Liver (tissue), 9 donors: ENCODE data around the gene KIRREL3. TPM values are rescaled to one million over a fixed set of nuclear protein-coding genes. Genes with fewer than 3 reads are reported as not detected.

ENCODE experiments used
- DNase-seq: peaks from one replicate; pipeline ENCODE4 v3.0.0-alpha.2; 2017; ENCODE audit warnings: low spot score
- H3K27ac ChIP-seq, 2 donors: one replicate each; pipeline ENCODE4 v1.7.0; 2013; ENCODE audit warnings: inconsistent platforms in 2 of 2, low read length in 2 of 2, control low read depth in 1 of 2, low read depth in 1 of 2, mild to moderate bottlenecking in 1 of 2
- H3K27me3 ChIP-seq, 4 donors: one replicate each; pipeline versions ENCODE4 v1.6.1 to v1.7.0; 2013; ENCODE audit warnings: low read length in 3 of 4, inconsistent platforms in 1 of 4, mild to moderate bottlenecking in 1 of 4, moderate library complexity in 1 of 4; ENCODE audit not compliant: control insufficient read depth in 4 of 4, insufficient read depth in 4 of 4
- H3K36me3 ChIP-seq, 4 donors: one replicate each; pipeline versions ENCODE4 v1.6.1 to v1.7.0; 2013; ENCODE audit warnings: low read length in 3 of 4, mild to moderate bottlenecking in 3 of 4, low read depth in 1 of 4, moderate library complexity in 1 of 4; ENCODE audit not compliant: control insufficient read depth in 4 of 4, insufficient read depth in 3 of 4
- H3K4me1 ChIP-seq, 4 donors: one replicate each; pipeline versions ENCODE4 v1.6.1 to v1.7.0; 2013; ENCODE audit warnings: low read length in 3 of 4, mild to moderate bottlenecking in 3 of 4, moderate library complexity in 1 of 4; ENCODE audit not compliant: control insufficient read depth in 4 of 4, insufficient read depth in 4 of 4
- H3K4me3 ChIP-seq, 3 donors: one replicate each; pipeline versions ENCODE4 v1.6.1 to v1.7.0; 2013; ENCODE audit warnings: low read length in 3 of 3, control low read depth in 1 of 3, low read depth in 1 of 3, mild to moderate bottlenecking in 1 of 3
- H3K9ac ChIP-seq, 2 donors: one replicate each; pipeline ENCODE4 v1.7.0; 2013; ENCODE audit warnings: low read length in 2 of 2, mild to moderate bottlenecking in 2 of 2, moderate library complexity in 2 of 2, control low read depth in 1 of 2, low read depth in 1 of 2
- H3K9me3 ChIP-seq, 4 donors: one replicate each; pipeline versions ENCODE4 v1.6.1 to v1.7.0; 2013; ENCODE audit warnings: low read length in 3 of 4; ENCODE audit not compliant: control insufficient read depth in 4 of 4
- EGR1 ChIP-seq, 2 donors: IDR thresholded peaks; 2 replicates each; pipeline ENCODE4 v1.6.1; 2016 to 2018; ENCODE audit warnings: antibody characterized with exemption in 2 of 2, low read depth in 2 of 2
- FOXA1 ChIP-seq: IDR thresholded peaks from 2 replicates; pipeline ENCODE4 v1.6.1; 2016; ENCODE audit warnings: antibody characterized with exemption
- FOXA2 ChIP-seq: IDR thresholded peaks from 2 replicates; pipeline ENCODE4 v1.6.1; 2016; ENCODE audit warnings: antibody characterized with exemption
- GABPA ChIP-seq, 2 donors: IDR thresholded peaks in 1 of 2; conservative IDR thresholded peaks in 1 of 2; 2 replicates each; pipeline ENCODE4 v1.6.1; 2016; ENCODE audit warnings: antibody characterized with exemption in 2 of 2, mild to moderate bottlenecking in 1 of 2, moderate library complexity in 1 of 2
- HNF4A ChIP-seq, 2 donors: conservative IDR thresholded peaks; 2 replicates each; pipeline ENCODE4 v1.6.1; 2016; ENCODE audit warnings: antibody characterized with exemption in 2 of 2, mild to moderate bottlenecking in 2 of 2
- HNF4G ChIP-seq: IDR thresholded peaks from 2 replicates; pipeline ENCODE4 v1.6.1; 2016; ENCODE audit warnings: antibody characterized with exemption
- MAX ChIP-seq: IDR thresholded peaks from 2 replicates; pipeline ENCODE4 v1.6.1; 2016; ENCODE audit warnings: antibody characterized with exemption
- NR2F2 ChIP-seq: IDR thresholded peaks from 2 replicates; pipeline ENCODE4 v1.6.1; 2016; ENCODE audit warnings: antibody characterized with exemption
- RAD21 ChIP-seq, 2 donors: IDR thresholded peaks; 2 replicates each; pipeline ENCODE4 v1.6.1; 2016; ENCODE audit warnings: antibody characterized with exemption in 2 of 2, mild to moderate bottlenecking in 2 of 2
- REST ChIP-seq: IDR thresholded peaks from 2 replicates; pipeline ENCODE4 v1.6.1; 2016; ENCODE audit warnings: antibody characterized with exemption, mild to moderate bottlenecking
- RXRA ChIP-seq, 2 donors: IDR thresholded peaks; 2 replicates each; pipeline ENCODE4 v1.6.1; 2017 to 2018; ENCODE audit warnings: antibody characterized with exemption in 2 of 2, mild to moderate bottlenecking in 1 of 2
- SP1 ChIP-seq: IDR thresholded peaks from 2 replicates; pipeline ENCODE4 v1.6.1; 2018; ENCODE audit warnings: antibody characterized with exemption, mild to moderate bottlenecking
- TAF1 ChIP-seq: conservative IDR thresholded peaks from 2 replicates; pipeline ENCODE4 v1.6.1; 2016; ENCODE audit warnings: antibody characterized with exemption, mild to moderate bottlenecking
- YY1 ChIP-seq: IDR thresholded peaks from 2 replicates; pipeline ENCODE4 v1.6.1; 2016; ENCODE audit warnings: antibody characterized with exemption, mild to moderate bottlenecking
- WGBS: extraction: QIAGEN DNeasy Blood & Tissue Kit; methylation state at CpG from one replicate; pipeline ENCODE4 v1.1.7; 2013; 5-methylcytosine and 5-hydroxymethylcytosine counted together
- polyA plus RNA-seq, 2 donors: library from polyadenylated mRNA; stranded (reverse) in 1 of 2; unstranded in 1 of 2; fragments of 200-250 nt in 1 of 2; fragments of >200 nt in 1 of 2; fragmentation: Nextera tagmentation in 1 of 2; extraction: Ambion mirVana in 1 of 2; gene quantifications; one replicate each; pipeline versions ENCODE4 v1.2.1 to v1.2.3, GENCODE V29; 2013 to 2015
- total RNA-seq, 2 donors: library from RNA; depleted of rRNA; stranded (reverse); fragments of >200 nt; gene quantifications; one replicate each; pipeline ENCODE4 v1.2.3, GENCODE V29; 2014
- TF ChIP-seq, protein P1 (sequence below): IDR thresholded peaks from 2 replicates; pipeline ENCODE4 v1.6.1; 2016; ENCODE audit warnings: antibody characterized with exemption
- TF ChIP-seq, protein P2 (sequence below): IDR thresholded peaks from 2 replicates; pipeline ENCODE4 v1.6.1; 2016; ENCODE audit warnings: antibody characterized with exemption
- TF ChIP-seq, protein P3 (sequence below): fragments of 150-350 bp; IDR thresholded peaks from 2 replicates; pipeline ENCODE4 v1.5.1; 2017; ENCODE audit warnings: improper control_type of control experiment, low read depth, low read length; ENCODE audit not compliant: missing input control
- donor health status: healthy.
- donor health status: healthy.
- donor health status: healthy.
- donor health status: healthy.
- donor health status: healthy.

KIRREL3 gene
- total and polyA plus RNA-seq, 4 donors, result 0.03 to 0.29 (median 0.08) TPM; not detected in 1

GRCh38 chr11:126444072-126444471 is 556.5 kb downstream of the KIRREL3 start:
- WGBS, result 81% methylated on average over 7 of the region's 7 CpGs
- H3K4me3 ChIP-seq, result no peak overlapping the region

More at GRCh38 chr11:126444072-126444471, 556.5 kb downstream of the KIRREL3 start:
- Histone ChIP-seq H3K27ac (no peak overlapping the region), H3K27me3 (peaks cover 0 to 8% (median 0%) of the 10 kb centered on the region in 4 donors), H3K9me3 (no peaks in the 10 kb centered on the region), H3K9ac (no peak overlapping the region), H3K36me3 (no peaks in the 10 kb centered on the region), H3K4me1 (peaks cover 0 to 6% (median 4%) of the 10 kb centered on the region in 4 donors)
- no peak for TF ChIP-seq EGR1 (IDR thresholded peaks at IDR 0.05; ENCODE audit: low read depth in 2 of 2)
- no peak for TF ChIP-seq MAX
- TF ChIP-seq, protein P1, sequence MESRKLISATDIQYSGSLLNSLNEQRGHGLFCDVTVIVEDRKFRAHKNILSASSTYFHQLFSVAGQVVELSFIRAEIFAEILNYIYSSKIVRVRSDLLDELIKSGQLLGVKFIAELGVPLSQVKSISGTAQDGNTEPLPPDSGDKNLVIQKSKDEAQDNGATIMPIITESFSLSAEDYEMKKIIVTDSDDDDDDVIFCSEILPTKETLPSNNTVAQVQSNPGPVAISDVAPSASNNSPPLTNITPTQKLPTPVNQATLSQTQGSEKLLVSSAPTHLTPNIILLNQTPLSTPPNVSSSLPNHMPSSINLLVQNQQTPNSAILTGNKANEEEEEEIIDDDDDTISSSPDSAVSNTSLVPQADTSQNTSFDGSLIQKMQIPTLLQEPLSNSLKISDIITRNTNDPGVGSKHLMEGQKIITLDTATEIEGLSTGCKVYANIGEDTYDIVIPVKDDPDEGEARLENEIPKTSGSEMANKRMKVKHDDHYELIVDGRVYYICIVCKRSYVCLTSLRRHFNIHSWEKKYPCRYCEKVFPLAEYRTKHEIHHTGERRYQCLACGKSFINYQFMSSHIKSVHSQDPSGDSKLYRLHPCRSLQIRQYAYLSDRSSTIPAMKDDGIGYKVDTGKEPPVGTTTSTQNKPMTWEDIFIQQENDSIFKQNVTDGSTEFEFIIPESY, result no peak
- no peak for TF ChIP-seq TAF1
- no peak for TF ChIP-seq SP1
- no peak for TF ChIP-seq REST
- TF ChIP-seq, protein P2, sequence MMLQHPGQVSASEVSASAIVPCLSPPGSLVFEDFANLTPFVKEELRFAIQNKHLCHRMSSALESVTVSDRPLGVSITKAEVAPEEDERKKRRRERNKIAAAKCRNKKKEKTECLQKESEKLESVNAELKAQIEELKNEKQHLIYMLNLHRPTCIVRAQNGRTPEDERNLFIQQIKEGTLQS, result no peak
- TF ChIP-seq RAD21 (IDR thresholded peaks at IDR 0.05), result no peak
- TF ChIP-seq RXRA (IDR thresholded peaks at IDR 0.05), result no peak
- no peak for TF ChIP-seq NR2F2
- TF ChIP-seq GABPA (IDR thresholded peaks at IDR 0.05 in 1 of 2, conservative IDR thresholded peaks at IDR 0.05 in 1 of 2), result no peak
- TF ChIP-seq, protein P3, sequence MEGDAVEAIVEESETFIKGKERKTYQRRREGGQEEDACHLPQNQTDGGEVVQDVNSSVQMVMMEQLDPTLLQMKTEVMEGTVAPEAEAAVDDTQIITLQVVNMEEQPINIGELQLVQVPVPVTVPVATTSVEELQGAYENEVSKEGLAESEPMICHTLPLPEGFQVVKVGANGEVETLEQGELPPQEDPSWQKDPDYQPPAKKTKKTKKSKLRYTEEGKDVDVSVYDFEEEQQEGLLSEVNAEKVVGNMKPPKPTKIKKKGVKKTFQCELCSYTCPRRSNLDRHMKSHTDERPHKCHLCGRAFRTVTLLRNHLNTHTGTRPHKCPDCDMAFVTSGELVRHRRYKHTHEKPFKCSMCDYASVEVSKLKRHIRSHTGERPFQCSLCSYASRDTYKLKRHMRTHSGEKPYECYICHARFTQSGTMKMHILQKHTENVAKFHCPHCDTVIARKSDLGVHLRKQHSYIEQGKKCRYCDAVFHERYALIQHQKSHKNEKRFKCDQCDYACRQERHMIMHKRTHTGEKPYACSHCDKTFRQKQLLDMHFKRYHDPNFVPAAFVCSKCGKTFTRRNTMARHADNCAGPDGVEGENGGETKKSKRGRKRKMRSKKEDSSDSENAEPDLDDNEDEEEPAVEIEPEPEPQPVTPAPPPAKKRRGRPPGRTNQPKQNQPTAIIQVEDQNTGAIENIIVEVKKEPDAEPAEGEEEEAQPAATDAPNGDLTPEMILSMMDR, result no peak
- no peak for TF ChIP-seq FOXA2
- TF ChIP-seq YY1, result no peak
- TF ChIP-seq FOXA1, result no peak
- TF ChIP-seq HNF4G, result no peak
- no peak for TF ChIP-seq HNF4A (conservative IDR thresholded peaks at IDR 0.05)
- no peak for DNase-seq
